HG03469 (cell line): ENCODE data around the gene NR2C2.

Experiments
- ATAC-seq: cut with Tn5 transposase; IDR thresholded peaks from one replicate; pipeline ENCODE4 v1.9.1; 2021; ENCODE audit warnings: mild to moderate bottlenecking, moderate library complexity, moderate number of reproducible peaks; ENCODE audit not compliant: unreplicated experiment

The NR2C2 gene

DNA sequence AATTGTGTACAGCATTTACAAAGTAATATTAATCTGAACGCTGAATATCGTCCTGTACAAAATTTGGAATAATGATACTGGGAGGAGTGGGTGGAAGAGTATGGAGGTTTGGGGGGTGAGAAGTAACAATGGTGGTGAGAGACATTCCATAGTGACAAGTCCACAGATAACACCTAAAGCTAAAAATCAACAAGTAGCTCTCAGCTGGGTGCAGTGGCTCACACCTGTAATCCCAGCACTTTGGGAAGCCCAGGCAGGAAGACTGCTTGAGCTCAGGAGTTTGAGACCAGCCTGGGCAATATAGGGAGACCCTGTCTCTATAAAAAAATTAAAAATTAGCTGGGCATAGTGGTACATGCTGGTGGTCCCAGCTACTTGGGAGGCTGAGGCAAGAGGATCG lies 112.6 kb downstream of the NR2C2 start:
- ATAC-seq = no peak

- ATAC-seq = no peak
These were observed 115.9 kb downstream of the NR2C2 start for GRCh38 chr3:15063238-15063637.

DNA sequence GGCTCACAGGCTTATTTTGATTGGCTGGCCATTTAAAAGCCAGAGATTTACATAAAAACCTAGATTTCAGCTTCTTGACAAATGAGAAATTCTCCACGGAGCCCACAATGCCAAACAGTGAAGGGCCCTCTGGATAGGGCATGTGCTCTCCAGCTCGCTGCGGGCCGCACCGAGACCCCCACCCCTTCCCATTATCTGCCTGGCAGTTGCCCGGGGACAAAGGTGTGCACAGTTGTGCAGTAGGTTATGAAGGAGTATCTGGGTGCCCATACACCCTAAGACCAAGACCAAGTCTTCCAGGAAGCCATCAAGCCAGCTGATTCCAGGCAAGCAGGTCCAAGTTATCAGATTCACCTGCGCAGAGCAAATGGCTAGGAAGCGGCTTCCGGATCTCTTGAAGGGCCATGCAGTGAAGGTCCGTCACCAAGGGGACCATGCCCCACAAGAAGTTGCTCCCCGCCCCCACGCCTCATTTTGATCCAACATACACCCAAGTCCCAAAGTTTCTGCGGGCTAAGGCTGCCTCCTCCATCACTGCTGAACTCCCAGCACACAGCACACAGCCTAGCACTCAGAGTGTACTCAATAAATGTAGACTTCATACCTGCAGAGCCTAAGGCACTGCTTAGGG lies 116.4 kb downstream of the NR2C2 start:
- ATAC-seq = no peak

DNA sequence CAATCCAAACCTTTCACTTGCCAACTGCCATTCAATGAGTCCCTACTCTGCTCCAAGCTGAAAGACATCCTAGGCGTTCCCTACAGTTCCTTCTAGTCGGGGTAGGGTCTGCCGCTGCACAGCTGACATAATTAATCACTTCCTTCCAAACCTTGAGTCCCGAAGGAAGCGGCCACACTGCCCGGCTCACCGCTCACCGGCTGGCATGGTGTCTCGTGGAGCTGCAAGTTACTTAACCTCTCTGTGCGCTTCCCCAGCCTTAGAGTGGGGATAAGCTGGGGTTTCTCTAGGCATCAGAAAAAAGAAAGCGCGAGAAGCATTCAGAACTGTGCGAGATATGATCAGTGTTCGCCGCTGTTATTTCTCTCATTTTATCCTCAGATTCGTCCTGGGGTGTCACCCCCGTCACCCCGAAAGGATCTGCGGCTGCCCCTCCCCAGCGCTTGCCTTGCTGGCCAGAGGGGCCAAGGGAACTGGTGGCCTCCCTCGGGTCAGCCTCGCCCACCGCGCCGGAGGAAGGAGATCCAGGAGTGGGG lies 117.0 kb downstream of the NR2C2 start:
- ATAC-seq = peak; percentile 8

DNA sequence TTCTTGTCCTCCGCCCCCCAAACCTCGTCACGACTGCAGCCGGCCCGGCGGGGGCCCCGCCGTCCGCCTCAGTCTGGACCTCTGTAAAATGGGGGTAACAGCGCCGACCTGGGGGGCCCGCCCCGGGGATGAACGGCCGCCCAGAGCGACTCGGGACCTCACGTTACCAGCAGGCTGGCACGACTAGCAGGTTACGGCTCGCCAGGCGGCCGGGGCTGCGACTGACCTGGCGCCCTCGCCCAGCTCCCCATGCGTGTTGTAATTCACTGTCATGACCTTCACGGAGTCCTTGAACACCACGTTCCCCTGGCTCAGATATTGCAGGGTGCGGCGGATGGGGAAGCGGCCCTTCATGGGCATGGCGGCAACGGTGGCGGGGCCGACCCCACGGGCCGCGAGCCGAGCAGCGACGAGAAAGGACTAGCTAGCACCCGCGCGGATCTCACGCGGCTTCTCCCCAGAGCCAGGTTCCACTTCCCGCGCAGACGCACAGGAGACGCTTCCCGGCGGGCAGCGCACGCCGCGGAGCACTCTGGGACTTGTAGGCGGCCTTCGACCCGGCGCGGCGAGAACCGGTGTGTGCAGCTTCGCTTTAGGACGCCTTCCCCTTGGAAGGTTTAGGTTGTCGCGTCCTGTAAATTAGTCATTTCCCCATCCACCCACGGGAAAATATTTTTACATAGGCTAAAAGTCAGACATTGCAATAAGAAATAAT lies 117.6 kb downstream of the NR2C2 start, which contains the start of gene MRPS25:
TSS of gene MRPS25 (minus strand) at position 481 of the 715 bp plus-strand sequence. CDS start at position 360, 121 bp downstream.
- ATAC-seq = peak; percentile 94

DNA sequence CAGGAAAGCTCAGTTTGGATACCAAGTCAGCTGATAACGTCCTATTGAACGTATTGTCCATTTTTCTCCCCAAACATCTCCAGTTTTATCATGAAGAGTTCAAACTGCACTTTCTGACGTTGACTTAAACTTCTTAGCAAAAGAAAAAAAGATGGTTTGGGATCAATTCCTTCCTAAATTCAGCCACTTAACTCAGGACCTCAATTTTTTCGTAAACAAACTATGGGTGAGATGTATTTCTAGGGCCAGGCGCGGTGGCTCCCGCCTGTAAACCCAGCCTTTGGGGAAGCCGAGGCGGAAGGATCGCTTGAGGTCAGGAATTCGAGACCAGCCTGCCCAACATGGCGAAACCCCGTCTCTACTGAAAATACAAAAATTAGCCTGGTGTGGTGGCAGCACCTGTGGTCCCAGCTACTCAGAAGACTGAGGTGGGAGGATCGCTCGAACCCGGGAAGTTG lies 118.2 kb downstream of the NR2C2 start:
- ATAC-seq = no peak

GRCh38 chr3:15066467-15066866 lies 119.1 kb downstream of the NR2C2 start:
- ATAC-seq = no peak

- ATAC-seq = no peak
These were observed 122.1 kb downstream of the NR2C2 start for GRCh38 chr3:15069441-15069840.

DNA sequence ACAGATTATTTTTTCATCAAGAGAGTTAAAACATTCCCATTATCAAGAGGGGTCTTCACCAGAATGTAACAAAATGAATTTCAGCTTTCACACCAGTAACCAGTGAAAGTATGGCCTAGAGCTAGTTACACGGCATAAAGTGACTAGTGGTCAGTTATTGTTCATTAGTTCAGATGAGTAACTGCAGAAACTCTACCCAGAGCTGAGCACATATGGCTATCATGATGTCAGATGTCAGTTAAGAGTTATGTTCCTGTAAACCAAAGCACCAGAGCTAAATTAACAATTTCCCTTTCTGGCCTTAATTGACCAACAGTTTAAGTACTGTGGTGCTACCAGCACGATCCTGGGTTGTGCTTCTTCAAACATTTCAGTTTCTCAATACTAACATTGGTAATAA lies 124.3 kb downstream of the NR2C2 start:
- ATAC-seq = no peak

DNA sequence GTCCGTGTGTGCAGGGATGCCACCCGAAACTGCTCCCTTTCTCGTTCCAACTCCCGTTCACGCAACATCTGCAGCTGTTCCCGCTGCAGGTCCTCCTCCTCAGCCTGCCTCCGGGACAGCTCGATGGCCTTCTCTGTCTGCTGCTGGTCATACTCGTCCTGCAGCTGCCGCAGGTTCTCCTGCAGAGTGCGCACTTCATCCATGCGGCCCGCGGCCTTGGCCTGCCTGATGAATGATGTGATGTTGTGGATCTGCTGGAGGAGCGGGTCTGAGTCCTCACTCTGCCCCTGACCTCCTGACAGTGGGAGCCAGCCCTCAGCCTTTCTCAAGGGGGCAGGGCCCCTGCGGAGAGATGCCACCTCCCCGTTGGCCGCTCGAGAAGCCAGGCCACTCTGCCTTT lies 127.1 kb downstream of the NR2C2 start:
- no peak for ATAC-seq

- ATAC-seq = no peak
These were observed 131.7 kb downstream of the NR2C2 start for GRCh38 chr3:15079091-15079490.

DNA sequence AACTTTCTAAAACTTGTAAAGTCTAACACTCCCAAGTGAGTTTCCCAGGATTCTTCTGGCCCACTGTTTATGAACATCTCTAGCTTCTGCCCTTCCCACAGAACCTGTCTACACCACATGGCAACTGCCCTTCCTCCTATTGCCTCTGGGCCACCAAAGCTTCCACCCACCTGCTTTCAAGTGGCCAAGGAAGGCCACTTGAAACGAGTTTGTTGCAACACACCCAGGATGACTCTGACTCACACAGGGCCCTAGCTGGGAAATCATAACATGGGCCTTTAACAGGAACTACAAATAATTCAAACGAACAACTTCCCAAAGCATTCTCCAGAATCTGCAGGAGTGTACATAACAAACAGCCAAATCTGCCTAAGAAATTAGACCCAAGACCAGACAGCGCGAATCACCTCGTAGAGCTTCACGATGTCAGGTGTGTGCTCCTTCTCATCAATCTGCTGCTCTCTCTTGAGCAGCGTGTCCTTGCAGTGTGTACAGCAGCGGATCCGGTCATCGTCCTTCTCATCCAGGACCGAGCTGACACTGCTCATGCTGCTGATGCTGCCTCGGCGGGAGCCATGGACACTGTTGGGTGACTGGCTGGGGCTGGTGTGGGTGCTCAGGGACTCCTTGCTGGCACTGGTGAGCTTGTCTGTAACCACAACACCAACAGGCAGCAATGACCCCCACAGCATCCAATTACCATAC lies 134.7 kb downstream of the NR2C2 start:
- no peak for ATAC-seq

- no peak for ATAC-seq
These were observed 135.9 kb downstream of the NR2C2 start for GRCh38 chr3:15083252-15083651.

- ATAC-seq = no peak
These were observed 138.9 kb downstream of the NR2C2 start for GRCh38 chr3:15086263-15086662.

DNA sequence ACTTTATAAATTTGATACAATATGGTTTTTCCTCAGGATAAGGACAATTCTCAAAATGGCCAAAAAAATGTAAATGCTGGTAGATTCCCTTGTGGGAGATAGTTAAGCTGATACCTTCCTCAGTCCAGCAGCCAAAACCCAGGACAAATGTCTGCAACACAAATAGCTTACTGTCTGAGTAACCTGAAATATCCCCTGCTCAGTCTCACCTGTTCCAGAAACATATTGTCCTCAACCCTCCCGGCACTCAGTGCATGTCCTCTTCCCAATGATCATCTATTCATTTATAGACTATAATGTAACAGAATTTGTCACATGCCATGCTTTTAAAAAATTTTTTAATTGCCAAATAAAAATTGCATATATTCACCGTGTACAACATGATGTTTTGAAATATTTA lies 139.3 kb downstream of the NR2C2 start:
- ATAC-seq = no peak

- no peak for ATAC-seq
These were observed 141.8 kb downstream of the NR2C2 start for GRCh38 chr3:15089201-15089600.

- ATAC-seq = no peak
These were observed 144.2 kb downstream of the NR2C2 start for GRCh38 chr3:15091575-15091974.

DNA sequence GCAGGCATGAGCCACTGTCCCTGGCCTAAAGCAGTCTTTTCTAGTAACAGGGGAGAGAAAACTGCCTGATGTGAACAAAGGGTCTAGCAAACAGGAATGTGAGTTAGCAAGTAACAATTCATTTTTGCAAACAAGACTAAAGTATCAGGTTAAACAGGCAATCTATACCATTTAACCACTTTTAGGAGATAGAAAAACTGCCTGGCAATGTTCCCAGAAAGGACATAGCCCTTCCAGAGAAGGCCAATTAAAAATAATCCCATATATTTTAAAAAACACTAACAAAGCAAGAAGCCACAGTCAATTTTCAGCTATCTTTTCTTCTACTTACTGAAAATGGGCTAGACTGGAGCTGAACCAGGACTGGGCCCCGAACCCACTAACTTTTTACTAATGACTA lies 145.3 kb downstream of the NR2C2 start:
- ATAC-seq = no peak

DNA sequence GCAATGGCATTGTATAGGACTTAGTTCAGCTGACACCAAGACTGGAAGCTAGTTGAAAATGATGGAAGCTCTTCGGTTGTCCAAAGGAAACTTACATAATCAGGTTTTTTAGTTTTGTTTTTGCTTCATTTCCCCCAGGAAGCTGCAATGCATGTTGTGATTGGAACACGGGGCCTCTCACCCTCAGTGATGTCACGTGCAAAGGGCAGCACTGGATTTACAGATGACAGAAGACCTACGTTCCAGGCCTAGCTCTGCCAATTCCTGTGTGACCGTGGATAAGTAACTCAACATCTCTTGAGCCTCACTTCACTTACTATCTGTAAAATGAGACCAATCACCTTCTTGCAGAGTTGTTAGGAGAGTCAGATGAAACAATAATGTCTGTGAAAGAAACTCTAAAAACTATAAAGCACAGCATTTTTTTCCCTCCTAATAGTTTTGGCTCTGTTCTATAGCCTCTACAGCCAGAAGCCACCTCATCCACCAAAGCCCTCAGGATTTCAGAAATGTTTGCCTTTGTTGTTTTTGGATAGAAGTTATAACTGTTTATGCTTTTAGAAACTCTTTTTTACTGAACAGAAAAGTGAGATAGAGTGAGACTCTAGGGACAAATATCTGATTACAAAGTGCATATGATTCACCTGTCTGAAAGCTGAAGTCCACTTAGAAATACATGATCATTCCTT lies 146.9 kb downstream of the NR2C2 start:
- ATAC-seq = no peak

GRCh38 chr3:15096046-15096445 lies 148.7 kb downstream of the NR2C2 start:
- ATAC-seq = no peak

- ATAC-seq = no peak
These were observed 150.5 kb downstream of the NR2C2 start for GRCh38 chr3:15097891-15098290.
